LNCAP (cell line): ENCODE data around the gene LRR1.
A peak's percentile ranks its signal among the peaks of the same experiment; 100 is the strongest.

Source experiments
- TF ChIP-seq, protein P1 (sequence below): fragments of 450-650 bp; IDR thresholded peaks from 2 replicates; pipeline ENCODE4 v1.5.1; 2017; ENCODE audit warnings: mild to moderate bottlenecking

LRR1 gene

DNA sequence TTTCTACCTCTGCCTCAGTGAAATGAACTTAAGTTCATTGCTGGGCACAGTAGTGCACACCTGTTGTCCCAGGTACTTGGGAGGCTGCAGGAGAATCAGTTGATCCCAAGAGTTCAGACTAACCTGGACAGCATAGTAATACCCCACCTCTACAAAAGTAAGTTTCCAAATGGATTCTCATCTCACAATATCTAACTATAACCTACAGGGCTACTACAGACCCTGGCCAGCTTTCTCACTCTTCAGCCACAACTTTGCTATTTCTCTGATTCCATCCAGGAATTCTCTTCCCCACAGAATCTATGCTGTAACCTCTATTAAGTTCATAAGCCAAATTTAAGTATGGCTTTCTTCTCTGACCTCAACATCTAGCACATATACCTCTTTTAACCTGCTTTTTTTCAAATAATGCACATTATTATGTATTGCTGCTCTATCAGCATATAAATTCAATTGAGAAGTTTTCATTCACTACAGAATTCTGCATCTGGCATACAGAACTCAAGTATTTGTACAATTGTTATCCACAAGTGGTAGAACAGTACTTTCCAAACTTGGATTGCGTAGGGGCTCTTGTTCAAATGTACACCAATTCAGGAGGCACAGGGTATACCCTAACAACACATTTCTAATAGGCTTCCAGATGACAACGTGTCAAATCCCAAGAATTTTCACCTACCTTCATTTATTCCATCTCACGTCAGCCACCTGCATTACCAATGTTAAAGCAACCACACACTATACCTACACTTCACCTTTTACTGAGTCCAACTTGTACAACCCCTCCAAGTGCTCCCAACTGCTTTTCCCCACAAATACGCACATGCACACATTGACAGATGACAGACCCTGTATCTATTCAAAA lies 16.4 kb upstream of the LRR1 start:
- TF ChIP-seq, protein P1, sequence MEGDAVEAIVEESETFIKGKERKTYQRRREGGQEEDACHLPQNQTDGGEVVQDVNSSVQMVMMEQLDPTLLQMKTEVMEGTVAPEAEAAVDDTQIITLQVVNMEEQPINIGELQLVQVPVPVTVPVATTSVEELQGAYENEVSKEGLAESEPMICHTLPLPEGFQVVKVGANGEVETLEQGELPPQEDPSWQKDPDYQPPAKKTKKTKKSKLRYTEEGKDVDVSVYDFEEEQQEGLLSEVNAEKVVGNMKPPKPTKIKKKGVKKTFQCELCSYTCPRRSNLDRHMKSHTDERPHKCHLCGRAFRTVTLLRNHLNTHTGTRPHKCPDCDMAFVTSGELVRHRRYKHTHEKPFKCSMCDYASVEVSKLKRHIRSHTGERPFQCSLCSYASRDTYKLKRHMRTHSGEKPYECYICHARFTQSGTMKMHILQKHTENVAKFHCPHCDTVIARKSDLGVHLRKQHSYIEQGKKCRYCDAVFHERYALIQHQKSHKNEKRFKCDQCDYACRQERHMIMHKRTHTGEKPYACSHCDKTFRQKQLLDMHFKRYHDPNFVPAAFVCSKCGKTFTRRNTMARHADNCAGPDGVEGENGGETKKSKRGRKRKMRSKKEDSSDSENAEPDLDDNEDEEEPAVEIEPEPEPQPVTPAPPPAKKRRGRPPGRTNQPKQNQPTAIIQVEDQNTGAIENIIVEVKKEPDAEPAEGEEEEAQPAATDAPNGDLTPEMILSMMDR: no peak

DNA sequence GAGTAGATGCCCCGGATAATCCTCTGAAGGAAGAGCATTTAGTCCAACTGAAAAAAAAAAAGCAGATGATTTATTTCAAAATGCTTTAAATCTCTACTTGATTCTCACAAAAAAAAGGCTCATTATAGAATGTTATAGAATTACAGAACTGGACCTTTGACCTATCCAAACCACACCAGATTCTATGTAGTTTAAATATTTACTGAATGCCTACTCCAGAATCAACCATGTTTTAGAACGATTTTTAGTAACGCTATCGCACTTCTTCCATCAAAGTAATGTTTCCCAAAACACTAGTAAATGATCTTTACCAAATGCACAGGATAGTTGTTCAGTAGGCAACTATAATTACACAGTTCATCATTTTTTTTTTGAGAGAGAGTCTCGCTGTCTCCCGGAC lies 15.1 kb upstream of the LRR1 start:
- TF ChIP-seq, protein P1: no peak

DNA sequence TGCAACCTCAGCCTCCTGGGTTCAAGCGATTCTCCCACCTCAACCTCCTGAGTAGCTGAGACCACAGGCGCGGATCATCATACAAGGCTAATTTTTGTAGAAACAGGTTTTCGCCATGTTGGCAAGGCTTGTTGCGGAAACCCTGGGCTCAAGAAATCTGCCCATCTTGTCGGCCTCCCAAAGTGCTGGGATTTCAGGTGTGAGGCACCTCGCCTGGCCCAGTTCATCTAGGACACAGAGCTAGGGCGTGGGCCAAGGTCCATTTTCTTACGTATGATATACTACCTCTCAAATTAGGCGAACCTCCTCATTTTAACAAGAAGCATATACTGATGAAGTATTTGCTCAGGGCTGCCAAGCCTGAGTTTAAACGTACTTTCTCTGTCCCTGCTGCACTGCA lies 14.7 kb upstream of the LRR1 start:
- TF ChIP-seq, protein P1: no peak

DNA sequence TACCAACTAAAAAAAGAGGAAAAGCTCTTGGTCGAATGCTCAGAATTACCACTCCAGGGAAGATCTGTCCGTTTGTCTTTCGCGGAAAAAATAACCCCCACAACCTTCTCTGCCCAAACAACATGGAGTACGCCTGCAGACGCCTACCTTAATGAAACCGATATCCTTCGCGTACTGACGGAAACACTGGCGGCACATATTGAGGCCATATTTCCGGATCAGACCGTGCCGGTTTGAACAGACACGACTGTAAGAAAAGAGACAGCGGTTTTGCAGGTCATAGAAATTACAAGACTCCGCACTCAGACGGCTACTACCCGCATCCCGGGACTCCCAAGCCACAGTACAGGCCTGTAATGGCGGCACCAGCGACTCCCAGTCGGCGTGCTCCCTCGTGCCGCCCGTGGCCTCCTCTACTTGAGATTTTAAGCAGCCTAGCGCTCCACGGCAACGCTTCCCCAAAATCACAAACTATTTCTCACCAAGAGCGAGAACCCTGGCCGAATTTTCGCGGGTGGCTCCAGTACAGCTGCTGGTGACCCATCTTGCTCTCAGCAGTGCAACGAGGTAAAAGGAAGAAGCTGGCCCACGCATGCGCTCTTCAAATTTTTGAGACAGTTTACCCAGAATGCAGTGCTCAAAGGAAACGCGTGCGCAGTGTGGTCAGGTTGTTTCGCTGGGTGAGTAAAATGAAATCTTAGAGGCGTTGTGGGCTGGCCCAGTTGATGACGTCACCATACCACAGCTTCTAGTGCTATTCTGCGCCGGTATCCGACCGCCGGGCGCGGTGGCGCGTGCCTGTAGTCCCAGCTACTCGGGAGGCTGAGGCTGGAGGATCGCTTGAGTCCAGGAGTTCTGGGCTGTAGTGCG lies 12.7 kb upstream of the LRR1 start, which contains the start of gene RPS29:
TSS of gene RPS29 (minus strand) at position 578 of the 870 bp plus-strand sequence. CDS start at position 544, 34 bp downstream.
- TF ChIP-seq, protein P1: no peak

DNA sequence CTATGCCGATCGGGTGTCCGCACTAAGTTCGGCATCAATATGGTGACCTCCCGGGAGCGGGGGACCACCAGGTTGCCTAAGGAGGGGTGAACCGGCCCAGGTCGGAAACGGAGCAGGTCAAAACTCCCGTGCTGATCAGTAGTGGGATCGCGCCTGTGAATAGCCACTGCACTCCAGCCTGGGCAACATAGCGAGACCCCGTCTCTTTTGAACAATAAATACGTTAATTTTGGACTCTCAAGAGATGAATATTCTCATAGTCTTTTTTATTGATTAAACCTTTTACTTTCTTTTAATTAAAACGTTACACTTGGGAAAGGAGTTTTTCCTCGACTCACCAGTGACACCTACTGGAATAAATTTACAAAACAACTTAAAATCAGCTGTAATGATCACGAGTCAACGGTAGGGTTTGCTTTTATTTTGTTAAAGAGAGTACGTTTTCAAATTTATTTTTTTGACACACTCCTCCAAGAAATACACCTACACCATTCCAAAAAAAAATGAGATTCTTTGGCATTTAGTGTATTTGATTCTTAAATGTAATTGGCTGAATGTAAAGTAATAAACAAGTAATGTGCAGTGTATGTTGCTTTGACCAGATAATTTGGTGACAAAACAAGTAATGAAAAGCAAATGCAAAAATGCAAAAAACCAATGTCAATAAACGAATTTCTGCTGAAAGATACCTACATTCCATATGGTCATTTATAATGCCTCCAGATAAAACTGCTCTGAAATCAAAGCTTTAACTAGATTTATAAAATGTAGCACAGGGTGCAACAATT lies 11.9 kb upstream of the LRR1 start:
- TF ChIP-seq, protein P1: peak; percentile 93

DNA sequence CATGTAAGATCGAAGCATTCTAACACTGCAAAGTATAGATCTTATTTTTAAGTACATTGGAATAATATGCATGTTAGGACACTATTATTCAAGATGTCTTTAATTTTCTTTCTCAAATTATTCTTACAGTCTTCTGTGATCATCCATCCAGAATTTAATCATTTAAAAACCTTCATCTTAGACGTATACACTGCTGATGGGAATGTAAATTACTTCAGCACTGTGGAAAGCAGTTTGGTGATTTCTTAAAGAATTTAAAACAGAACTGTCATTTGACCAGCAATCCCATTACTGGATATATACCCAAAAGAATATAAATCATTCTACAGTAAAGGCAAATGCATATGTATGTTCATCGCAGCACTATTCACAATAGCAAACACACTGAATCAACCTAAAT lies 9.4 kb upstream of the LRR1 start:
- TF ChIP-seq, protein P1: no peak

DNA sequence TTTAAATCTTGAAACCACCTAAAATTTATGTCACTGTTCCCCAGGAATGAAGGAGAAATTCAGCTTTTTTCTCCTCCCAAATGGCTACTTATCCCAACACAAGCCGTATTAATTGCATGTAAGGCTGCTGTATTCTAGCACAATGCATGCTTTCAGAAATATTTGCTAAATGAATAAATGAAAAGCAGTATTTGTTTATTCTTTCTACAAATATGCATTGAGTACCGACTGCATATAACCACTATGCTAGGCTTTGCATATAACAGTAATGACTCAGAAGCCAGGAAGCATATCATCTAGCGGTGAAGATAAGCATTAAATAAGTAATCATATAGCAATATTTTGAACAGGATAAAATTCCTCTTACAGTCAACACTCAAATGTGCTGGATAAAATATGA lies 5.7 kb upstream of the LRR1 start:
- TF ChIP-seq, protein P1: no peak
